GM19351 (cell line): ENCODE data around the gene MGMT.

Experiments
- ATAC-seq: cut with Tn5 transposase; IDR thresholded peaks from one replicate; pipeline ENCODE4 v1.9.1; 2021; ENCODE audit warnings: mild to moderate bottlenecking, moderate library complexity; ENCODE audit not compliant: unreplicated experiment

Gene MGMT

GRCh38 chr10:129581827-129582411, 114.9 kb downstream of the MGMT start:
- no peak for ATAC-seq

- no peak for ATAC-seq
Observed at GRCh38 chr10:129583831-129584230, 116.8 kb downstream of the MGMT start.

- no peak for ATAC-seq
Observed at GRCh38 chr10:129586898-129587443, 119.9 kb downstream of the MGMT start.

- ATAC-seq: no peak
Observed at GRCh38 chr10:129589546-129589945, 122.5 kb downstream of the MGMT start.

- ATAC-seq: no peak
Observed at GRCh38 chr10:129593953-129594352, 126.9 kb downstream of the MGMT start.

GRCh38 chr10:129594811-129595210, 127.8 kb downstream of the MGMT start:
- ATAC-seq: no peak

- ATAC-seq: no peak
Observed at GRCh38 chr10:129598413-129598812, 131.4 kb downstream of the MGMT start.

GRCh38 chr10:129599160-129599559, 132.1 kb downstream of the MGMT start:
- ATAC-seq: no peak

- ATAC-seq: peak; percentile 34
Observed at GRCh38 chr10:129601737-129602136, 134.7 kb downstream of the MGMT start.

- no peak for ATAC-seq
Observed at GRCh38 chr10:129602938-129603535, 136.0 kb downstream of the MGMT start.

GRCh38 chr10:129604333-129605032, 137.4 kb downstream of the MGMT start:
- ATAC-seq: peak; percentile 53

GRCh38 chr10:129605266-129605985, 138.4 kb downstream of the MGMT start:
- ATAC-seq: peak; percentile 44

- ATAC-seq: peak; percentile 28
Observed at GRCh38 chr10:129605986-129606518, 139.0 kb downstream of the MGMT start.

GRCh38 chr10:129607607-129608109, 140.6 kb downstream of the MGMT start:
- no peak for ATAC-seq

GRCh38 chr10:129608653-129609052, 141.6 kb downstream of the MGMT start:
- no peak for ATAC-seq

- no peak for ATAC-seq
Observed at GRCh38 chr10:129609551-129609950, 142.5 kb downstream of the MGMT start.

GRCh38 chr10:129612481-129613109, 145.6 kb downstream of the MGMT start:
- no peak for ATAC-seq

GRCh38 chr10:129613377-129613980, 146.4 kb downstream of the MGMT start:
- ATAC-seq: no peak

GRCh38 chr10:129614341-129614740, 147.3 kb downstream of the MGMT start:
- ATAC-seq: no peak

- no peak for ATAC-seq
Observed at GRCh38 chr10:129615381-129615780, 148.3 kb downstream of the MGMT start.
